HG03025 (cell line): ENCODE measurements around the gene APOBR.
"Not testable (repeated sequence)": the region's sequence is repeated elsewhere in the genome, so short reads cannot be mapped to it uniquely, and the experiment has no call there.

ENCODE experiments used
- ATAC-seq: cut with Tn5 transposase; IDR thresholded peaks from one replicate; pipeline ENCODE4 v1.9.1; 2021; ENCODE audit warnings: mild to moderate bottlenecking, moderate library complexity; ENCODE audit not compliant: unreplicated experiment, low FRiP score

The APOBR gene

GRCh38 chr16:28526201-28527099 lies 32.0 kb downstream of the APOBR start:
- no peak for ATAC-seq

GRCh38 chr16:28527100-28527785 lies 32.8 kb downstream of the APOBR start:
- not testable (repeated sequence) for ATAC-seq

GRCh38 chr16:28527985-28528384 lies 33.5 kb downstream of the APOBR start:
- ATAC-seq: no peak

GRCh38 chr16:28528463-28528867 lies 34.0 kb downstream of the APOBR start:
- no peak for ATAC-seq

- ATAC-seq: no peak
Measured at GRCh38 chr16:28529124-28529523, 34.7 kb downstream of the APOBR start.

- no peak for ATAC-seq
Measured at GRCh38 chr16:28531777-28532744, 37.6 kb downstream of the APOBR start.

GRCh38 chr16:28532940-28533647 lies 38.7 kb downstream of the APOBR start:
- ATAC-seq: no peak

GRCh38 chr16:28534542-28535373 lies 40.3 kb downstream of the APOBR start:
- no peak for ATAC-seq

GRCh38 chr16:28537076-28537475 lies 42.6 kb downstream of the APOBR start:
- no peak for ATAC-seq

- no peak for ATAC-seq
Measured at GRCh38 chr16:28537964-28538732, 43.7 kb downstream of the APOBR start.

GRCh38 chr16:28538733-28539596 lies 44.5 kb downstream of the APOBR start, which contains the start of gene NUPR1:
NUPR1 (minus strand) TSS chr16:28538974; CDS start chr16:28538907, 67 bp downstream.
- ATAC-seq: no peak

- no peak for ATAC-seq
Measured at GRCh38 chr16:28540346-28540745, 45.9 kb downstream of the APOBR start.

- no peak for ATAC-seq
Measured at GRCh38 chr16:28542646-28543045, 48.2 kb downstream of the APOBR start.

- no peak for ATAC-seq
Measured at GRCh38 chr16:28543072-28543471, 48.6 kb downstream of the APOBR start.

- ATAC-seq: no peak
Measured at GRCh38 chr16:28544998-28545397, 50.6 kb downstream of the APOBR start.

- ATAC-seq: not testable (repeated sequence)
Measured at GRCh38 chr16:28545964-28546363, 51.5 kb downstream of the APOBR start.

- no peak for ATAC-seq
Measured at GRCh38 chr16:28546626-28547025, 52.2 kb downstream of the APOBR start.
